Activated T-helper 9 cell treated with anti-CD3 and anti-CD28 coated beads, Interleukin-2, amount 50 U/mL, for 16 hours (primary cell): Measurements from ENCODE around the gene RBM25.
"Not testable (repeated sequence)": the region's sequence is repeated elsewhere in the genome, so short reads cannot be mapped to it uniquely, and the experiment has no call there.

ENCODE experiments used
- DNase-seq: peaks from one replicate; pipeline ENCODE4 v3.0.0-alpha.2; 2020; ENCODE audit warnings: low read depth

The RBM25 gene

DNA sequence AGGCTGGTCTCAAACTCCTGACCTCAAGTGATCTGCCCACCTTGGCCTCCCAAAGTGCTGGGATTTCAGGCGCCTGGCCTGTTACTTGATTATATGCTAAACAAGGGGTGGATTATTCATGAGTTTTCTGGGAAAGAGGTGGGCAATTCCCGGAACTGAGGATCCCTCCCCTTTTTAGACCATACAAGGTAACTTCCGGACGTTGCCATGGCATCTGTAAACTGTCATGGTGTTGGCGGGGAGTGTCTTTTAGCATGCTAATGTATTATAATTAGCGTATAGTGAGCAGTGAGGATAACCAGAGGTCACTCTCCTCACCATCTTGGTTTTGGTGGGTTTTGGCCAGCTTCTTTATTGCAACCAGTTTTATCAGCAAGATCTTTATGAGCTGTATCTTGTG, 111.5 kb downstream of the RBM25 start:
- DNase-seq, result not testable (repeated sequence)

DNA sequence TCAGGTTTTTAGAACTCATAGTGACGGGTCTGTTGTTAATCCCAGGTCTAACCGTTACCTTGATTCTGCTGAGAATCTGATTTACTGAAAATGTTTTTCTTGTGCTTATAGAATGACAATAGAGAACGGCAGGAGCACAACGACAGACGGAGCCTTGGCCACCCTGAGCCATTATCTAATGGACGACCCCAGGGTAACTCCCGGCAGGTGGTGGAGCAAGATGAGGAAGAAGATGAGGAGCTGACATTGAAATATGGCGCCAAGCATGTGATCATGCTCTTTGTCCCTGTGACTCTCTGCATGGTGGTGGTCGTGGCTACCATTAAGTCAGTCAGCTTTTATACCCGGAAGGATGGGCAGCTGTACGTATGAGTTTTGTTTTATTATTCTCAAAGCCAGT, 112.4 kb downstream of the RBM25 start:
- DNase-seq, result no peak

DNA sequence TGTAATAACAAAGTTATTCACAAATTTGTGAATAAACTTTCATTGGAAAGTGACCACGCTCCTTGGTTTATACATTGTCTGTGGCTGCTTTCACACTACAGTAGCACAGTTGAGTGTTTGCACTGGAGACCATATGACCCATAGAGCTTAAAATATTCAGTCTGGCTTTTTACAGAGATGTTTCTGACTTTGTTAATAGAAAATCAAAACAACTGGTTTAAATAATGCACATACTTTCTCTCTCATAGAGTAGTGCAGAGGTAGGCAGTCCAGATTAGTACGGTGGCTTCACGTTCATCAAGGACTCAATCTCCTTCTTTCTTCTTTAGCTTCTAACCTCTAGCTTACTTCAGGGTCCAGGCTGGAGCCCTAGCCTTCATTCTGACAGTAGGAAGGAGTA, 114.2 kb downstream of the RBM25 start:
- DNase-seq, result no peak

- no peak for DNase-seq
Observed at GRCh38 chr14:73173092-73173735, 114.9 kb downstream of the RBM25 start.
